Breast epithelium (tissue), 3 donors: ENCODE data around the gene MEF2C.

Experiments used
- POLR2A ChIP-seq: fragments of 450-650 bp; IDR thresholded peaks from one replicate; pipeline ENCODE4 v1.6.1; 2016; ENCODE audit warnings: antibody characterized with exemption, mild to moderate bottlenecking, moderate library complexity
- POLR2AphosphoS5 ChIP-seq, 3 donors: sonication (generic); formaldehyde crosslinking; IDR thresholded peaks; one replicate each; pipeline ENCODE4 v1.6.1; 2017; ENCODE audit warnings: antibody characterized with exemption in 3 of 3
- TF ChIP-seq, protein P1 (sequence below), 3 donors: fragments of 450-650 bp; IDR thresholded peaks; one replicate each; pipeline ENCODE4 v1.5.1; 2016 to 2017; ENCODE audit warnings: antibody characterized with exemption in 3 of 3, mild to moderate bottlenecking in 3 of 3, moderate library complexity in 3 of 3

DNA sequence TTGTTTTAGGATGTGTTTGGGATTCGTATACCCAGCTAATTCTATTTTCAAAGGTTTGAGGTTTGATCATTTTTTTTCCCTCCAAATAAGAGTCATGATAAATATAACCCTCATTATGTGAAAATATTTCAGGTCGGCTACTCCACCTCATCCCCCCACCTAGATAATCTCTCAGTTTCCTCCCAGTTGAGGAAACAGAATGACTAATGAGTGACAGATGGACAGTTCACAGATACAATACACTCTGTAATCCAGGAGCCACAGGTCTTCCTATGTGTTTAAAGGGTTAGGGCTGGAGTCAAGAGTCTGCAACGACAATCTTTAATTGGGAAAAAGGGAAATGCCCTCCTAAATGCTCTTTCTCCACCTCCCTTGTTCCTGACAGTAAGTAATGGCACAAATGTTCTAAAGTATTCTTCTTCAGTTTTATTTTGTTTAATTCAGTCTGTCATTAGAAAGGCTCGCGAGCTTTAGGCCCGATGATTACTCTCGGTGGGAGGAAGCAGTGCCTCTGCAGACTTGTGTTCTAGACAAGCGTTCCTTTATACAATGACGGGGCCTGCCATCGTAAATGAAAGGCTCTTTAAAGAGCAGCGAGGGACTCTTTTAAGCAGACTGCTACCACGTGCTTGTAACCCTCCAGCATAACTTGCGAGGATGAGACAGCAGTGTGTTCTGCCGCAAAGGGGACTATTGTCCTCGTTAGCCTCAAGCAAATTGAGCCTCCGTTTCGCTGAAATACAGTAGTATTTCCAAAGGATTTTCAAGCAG lies 69.0 kb downstream of the MEF2C start:
- TF ChIP-seq POLR2A: no peak
- TF ChIP-seq, protein P1, sequence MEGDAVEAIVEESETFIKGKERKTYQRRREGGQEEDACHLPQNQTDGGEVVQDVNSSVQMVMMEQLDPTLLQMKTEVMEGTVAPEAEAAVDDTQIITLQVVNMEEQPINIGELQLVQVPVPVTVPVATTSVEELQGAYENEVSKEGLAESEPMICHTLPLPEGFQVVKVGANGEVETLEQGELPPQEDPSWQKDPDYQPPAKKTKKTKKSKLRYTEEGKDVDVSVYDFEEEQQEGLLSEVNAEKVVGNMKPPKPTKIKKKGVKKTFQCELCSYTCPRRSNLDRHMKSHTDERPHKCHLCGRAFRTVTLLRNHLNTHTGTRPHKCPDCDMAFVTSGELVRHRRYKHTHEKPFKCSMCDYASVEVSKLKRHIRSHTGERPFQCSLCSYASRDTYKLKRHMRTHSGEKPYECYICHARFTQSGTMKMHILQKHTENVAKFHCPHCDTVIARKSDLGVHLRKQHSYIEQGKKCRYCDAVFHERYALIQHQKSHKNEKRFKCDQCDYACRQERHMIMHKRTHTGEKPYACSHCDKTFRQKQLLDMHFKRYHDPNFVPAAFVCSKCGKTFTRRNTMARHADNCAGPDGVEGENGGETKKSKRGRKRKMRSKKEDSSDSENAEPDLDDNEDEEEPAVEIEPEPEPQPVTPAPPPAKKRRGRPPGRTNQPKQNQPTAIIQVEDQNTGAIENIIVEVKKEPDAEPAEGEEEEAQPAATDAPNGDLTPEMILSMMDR (IDR thresholded peaks at IDR 0.05): no peak
- no peak for TF ChIP-seq POLR2AphosphoS5 (IDR thresholded peaks at IDR 0.05)
